Measurements from ENCODE around the gene RARRES2.
"Not testable (repeated sequence)": the region's sequence is repeated elsewhere in the genome, so short reads cannot be mapped to it uniquely, and the experiment has no call there.

RARRES2 gene

GRCh38 chr7:150341263-150342120 lies at the start of gene RARRES2:
Gene RARRES2, minus strand, starts transcription at chr7:150341629. Its CDS starts 1,020 bp downstream, at chr7:150340609.
- DNase-seq = no peak

GRCh38 chr7:150390205-150390604 lies 48.8 kb upstream of the RARRES2 start:
- DNase-seq = no peak

GRCh38 chr7:150389532-150389816 lies 48.0 kb upstream of the RARRES2 start:
- no peak for DNase-seq

- peak; percentile 84 for DNase-seq
These were observed 47.5 kb upstream of the RARRES2 start for GRCh38 chr7:150388709-150389531.

- no peak for DNase-seq
These were observed 46.9 kb upstream of the RARRES2 start for GRCh38 chr7:150388306-150388705.

- not testable (repeated sequence) for DNase-seq
These were observed 44.5 kb upstream of the RARRES2 start for GRCh38 chr7:150385884-150386283.

GRCh38 chr7:150385302-150385723 lies 43.9 kb upstream of the RARRES2 start:
- no peak for DNase-seq

- DNase-seq = no peak
These were observed 43.2 kb upstream of the RARRES2 start for GRCh38 chr7:150384406-150385301.

- no peak for DNase-seq
These were observed 42.4 kb upstream of the RARRES2 start for GRCh38 chr7:150383710-150384397.

GRCh38 chr7:150382844-150383225 lies 41.4 kb upstream of the RARRES2 start:
- DNase-seq = no peak

- no peak for DNase-seq
These were observed 40.9 kb upstream of the RARRES2 start for GRCh38 chr7:150382123-150382843.

GRCh38 chr7:150381785-150382122 lies 40.3 kb upstream of the RARRES2 start:
- DNase-seq = no peak

- no peak for DNase-seq
These were observed 39.7 kb upstream of the RARRES2 start for GRCh38 chr7:150381096-150381495.

GRCh38 chr7:150380463-150380862 lies 39.0 kb upstream of the RARRES2 start:
- no peak for DNase-seq

GRCh38 chr7:150379441-150380379 lies 38.3 kb upstream of the RARRES2 start:
- no peak for DNase-seq

GRCh38 chr7:150378853-150379440 lies 37.5 kb upstream of the RARRES2 start, which contains the start of gene ZNF775:
Gene ZNF775, plus strand, starts transcription at chr7:150379330. Its CDS starts 9,141 bp downstream, at chr7:150388471.
- peak; percentile 93 for DNase-seq

GRCh38 chr7:150378115-150378852 lies 36.9 kb upstream of the RARRES2 start:
- DNase-seq = peak; percentile 90

GRCh38 chr7:150377635-150378034 lies 36.2 kb upstream of the RARRES2 start:
- DNase-seq = no peak

- DNase-seq = no peak
These were observed 35.8 kb upstream of the RARRES2 start for GRCh38 chr7:150377196-150377595.
